Stimulated activated CD4-positive, alpha-beta T cell treated with anti-CD3 and anti-CD28 coated beads, Interleukin-4, amount 100 ng/mL, for 24 hours (primary cell): ENCODE data around the gene RAPGEF1.
"Not testable (repeated sequence)": the region's sequence is repeated elsewhere in the genome, so short reads cannot be mapped to it uniquely, and the experiment has no call there.

Experiments
- DNase-seq: peaks from one replicate; pipeline ENCODE4 v3.0.0-alpha.2; 2020

The RAPGEF1 gene

DNA sequence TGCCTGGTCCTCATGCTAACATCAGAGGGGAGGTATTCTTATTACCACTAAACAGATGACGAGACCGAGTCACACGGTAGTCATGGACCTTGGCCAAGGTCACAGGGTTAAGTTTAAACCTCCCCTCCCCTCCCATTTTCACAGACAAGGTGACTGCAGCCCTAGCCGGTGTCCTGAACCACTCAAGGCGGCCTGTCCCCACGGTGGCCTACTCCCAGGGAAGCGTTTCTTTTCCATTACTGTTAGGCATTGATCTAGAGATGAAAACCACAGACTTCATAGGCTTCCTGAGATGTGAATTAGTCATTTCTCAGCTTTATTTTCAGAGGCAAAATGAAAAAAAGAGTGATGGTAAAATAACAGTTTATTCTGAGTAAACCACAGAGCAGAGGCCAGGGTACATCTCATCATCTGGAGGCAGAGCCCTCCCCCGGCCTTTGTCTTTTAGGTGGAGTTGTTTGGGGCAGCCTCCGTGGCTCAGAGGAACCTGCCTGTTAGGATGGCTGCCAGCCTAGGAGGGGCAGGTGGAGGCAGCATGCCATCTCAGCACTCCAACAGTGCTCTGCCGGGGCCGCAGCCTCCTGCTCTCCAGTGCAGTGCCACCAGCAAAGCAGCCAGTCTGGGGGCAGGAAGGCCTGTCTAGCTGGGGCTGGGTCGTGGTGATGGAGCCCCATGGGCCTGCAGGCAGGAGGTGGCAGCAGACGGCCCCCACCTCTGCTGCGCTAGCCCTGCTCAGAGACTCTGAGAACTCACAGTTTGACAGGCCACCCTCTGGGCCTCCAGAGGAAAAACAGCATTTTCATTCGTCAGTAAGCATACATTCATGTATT, 71.2 kb downstream of the RAPGEF1 start:
- peak; percentile 79 for DNase-seq

DNA sequence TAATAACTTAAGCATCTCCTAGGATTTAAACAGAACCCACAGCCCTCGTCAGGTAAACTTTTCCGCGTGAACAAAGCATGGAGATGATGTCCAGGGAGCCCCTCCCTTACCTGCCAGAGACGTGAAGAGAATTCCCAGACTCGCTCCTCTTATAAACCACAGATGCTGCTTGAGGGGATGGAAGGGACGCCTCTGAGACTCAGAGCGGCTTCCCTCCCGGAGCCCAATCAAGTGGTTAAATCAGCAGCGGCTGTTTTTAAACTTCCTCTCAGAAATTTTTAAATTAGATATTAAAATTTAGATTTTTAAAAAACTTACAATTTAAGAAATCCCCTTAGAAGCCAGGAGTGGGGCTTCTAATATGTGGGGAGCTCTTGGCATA, 71.8 kb downstream of the RAPGEF1 start:
- DNase-seq, result no peak

DNA sequence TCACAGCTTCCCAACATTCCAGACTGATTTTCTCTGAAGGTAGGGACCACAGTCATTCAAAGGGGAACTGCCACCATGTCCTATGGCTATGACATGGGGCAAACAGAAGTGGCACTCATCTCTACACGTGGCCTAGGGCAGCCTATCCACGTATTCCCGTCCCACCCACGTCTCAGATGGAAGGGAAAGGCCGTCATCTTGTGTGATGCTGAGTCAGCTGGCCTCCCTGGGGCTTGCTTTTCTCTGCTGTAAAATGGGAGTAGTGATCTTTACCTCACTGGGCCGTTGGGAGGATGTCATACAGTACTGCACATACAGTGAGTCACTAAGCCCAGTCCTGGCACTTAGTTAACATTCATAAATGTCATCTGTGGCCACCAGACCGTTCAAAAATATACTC, 72.3 kb downstream of the RAPGEF1 start:
- peak; percentile 81 for DNase-seq

DNA sequence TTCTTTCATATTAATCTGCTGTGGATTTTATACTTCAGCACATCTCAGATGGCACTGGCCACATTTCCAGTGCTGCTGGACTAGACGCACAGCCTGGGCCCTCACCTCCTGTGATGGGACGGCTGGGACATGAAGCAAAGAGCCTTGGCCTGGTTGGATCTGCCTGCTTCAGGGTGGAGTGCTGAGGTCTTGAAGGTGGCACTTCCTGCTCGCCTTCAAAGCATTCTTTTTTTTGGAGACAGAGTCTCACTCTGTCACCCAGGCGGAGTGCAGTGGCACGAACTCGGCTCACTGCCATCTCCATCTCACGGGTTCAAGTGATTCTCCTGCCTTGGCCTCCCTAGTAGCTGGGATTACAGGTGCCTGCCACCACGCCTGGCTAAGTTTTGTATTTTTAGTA, 73.1 kb downstream of the RAPGEF1 start:
- DNase-seq, result no peak

DNA sequence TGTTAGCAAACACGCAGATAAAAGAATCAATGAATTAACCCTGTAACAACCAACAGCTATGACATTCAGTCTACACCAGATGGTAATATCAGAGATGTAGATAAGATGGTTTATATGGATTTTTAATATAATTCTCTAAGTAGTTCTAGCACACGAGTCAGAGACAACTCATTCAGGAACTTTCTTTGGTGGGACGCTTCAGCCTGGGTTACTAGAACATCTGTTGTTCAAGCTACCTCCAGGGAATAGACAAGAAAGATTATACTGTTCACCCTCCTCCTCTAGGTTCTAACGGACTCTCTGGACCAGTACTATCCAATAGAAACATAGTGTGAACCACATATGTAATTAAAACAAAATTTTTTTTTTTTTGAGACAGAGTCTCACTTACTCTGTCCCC, 73.8 kb downstream of the RAPGEF1 start:
- DNase-seq, result no peak

DNA sequence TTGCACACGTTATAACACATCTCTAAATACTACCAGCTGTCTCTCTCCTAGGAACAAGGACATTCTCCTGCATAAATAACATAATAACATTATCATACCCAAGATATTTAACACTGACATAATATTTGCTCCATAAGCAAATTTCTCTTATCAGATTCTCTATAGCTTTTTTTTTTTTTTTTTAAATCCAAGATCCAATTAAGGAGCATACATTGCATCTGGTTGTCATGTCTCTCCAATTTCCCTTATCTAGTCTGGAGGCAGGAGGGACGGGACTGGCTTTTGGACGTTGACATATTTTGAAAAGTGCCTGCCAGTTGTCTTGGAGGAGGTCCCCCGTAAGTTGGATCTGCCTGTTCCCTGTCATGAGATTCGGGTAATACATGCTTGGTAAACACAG, 76.6 kb downstream of the RAPGEF1 start:
- DNase-seq, result no peak

DNA sequence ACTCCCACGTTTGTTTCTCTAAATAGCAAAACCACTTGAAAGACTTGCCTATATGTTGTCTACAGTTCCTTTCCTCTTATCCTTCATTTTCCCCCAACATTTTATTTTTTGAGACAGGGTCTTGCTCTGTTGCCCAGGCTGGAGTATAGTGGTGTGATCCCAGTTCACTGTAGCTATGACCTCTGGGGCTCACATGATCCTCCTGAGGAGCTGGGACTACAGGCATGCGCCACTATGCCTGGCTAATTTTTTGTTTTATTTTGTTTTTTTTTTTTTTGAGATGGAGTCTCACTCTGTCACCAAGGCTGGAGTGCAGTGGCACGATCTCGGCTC, 77.6 kb downstream of the RAPGEF1 start:
- DNase-seq, result not testable (repeated sequence)

DNA sequence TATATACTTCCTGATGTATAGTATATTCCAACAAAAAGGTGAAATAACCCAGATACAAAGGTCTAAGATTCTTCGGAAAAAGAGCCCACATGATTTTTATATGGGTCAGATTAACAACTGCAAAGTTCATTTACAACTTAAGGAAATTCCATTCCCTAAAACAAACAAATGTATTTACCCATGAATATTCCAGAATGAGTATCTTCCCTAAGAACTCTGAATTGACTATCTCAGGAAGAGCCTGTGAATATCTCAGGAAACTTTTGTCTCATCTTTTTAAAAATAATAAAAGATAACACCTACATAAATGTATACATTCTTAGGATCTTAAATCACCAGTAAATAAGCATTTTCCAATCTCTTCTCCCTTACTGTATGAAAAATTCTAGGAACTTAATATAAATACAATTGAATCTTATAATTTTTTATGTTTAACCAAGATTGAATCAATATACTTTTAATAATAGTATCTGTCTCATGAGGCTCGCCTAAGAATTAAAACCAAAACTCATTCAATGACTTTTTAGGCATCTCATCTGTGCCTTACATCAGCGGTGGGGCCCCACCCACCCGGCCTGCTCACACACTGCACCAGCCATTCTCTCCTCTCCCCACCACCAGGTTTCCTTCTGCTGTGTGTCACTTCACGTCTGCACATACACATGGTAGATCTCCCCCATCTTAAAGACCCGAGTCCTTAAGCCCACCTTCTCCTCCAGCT, 78.1 kb downstream of the RAPGEF1 start:
- DNase-seq, result peak; percentile 76

DNA sequence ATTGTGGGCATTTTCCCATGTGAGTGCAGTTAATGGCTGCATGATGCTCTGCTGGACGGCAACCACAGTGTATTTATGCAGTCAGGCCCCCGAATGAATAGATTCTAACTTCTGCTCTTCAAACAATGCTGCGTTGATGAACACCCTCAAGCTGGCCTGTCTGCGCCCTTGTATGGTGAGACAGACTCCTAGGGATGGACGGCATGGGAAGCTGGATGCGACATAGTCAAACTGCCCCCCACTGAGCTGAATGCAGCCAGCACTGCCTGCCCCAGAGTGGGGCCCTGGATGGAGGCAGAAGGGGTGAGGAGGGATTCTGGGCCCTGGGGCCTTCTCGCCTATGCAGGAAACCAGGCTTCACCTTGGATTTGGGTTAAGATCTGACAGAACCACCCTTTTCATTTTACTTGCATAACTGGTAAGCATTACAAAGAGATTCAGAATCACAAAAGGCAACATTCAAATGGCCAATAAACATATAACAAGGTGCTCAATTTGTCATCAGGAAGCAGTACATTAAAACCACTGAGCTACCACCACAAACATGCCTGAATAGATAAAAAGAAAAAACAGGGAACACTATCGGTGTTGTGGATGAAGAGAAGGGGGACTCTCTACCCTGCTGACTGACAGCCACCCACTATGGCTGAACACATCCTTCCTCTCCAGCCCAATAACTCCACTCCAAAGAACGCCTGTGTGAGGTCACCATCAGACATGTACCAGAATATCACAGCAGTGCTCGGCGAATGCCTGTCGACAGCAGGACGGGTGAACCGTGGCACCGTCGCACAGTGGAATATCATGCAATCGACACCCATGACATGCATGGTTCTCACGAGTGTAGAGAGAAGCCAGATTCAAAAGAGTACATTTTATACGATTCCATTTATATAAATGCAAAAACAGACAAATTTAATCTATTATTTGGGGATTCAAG, 79.1 kb downstream of the RAPGEF1 start:
- DNase-seq, result no peak

DNA sequence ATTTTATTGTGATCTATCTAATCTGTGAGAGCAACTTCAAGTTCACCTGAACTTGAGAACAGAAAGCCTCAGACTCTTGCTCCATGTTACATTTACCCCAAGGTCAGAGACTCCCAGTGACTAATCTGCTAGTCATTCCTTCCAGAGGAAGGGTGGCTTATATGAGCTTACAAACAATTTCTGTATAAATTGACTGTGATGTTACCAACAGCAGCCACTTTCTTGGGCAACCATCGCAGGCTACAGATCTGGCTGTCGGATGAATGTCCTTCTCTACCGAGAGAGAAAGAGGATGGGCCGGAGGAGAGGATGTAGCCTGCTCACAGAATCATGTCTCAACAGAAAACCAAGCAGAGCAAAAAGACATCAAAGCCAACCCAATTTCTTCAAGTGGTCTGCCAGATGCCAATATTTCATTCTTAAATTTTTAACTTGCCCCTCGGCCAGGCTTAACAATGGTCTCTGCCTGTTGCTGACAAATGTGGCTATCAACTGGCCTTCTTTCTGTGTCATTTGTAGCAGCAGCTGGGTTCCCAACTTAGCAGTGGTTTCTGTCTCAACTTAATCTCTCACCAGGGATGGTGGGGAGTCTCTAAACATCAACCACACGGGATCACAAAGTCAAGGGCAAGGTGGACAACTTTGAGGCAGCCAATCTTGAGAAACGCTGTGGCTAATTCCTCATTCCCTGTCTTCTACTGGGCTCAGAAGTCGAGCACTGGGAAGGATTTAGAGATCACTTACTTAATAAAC, 81.3 kb downstream of the RAPGEF1 start:
- peak; percentile 55 for DNase-seq

DNA sequence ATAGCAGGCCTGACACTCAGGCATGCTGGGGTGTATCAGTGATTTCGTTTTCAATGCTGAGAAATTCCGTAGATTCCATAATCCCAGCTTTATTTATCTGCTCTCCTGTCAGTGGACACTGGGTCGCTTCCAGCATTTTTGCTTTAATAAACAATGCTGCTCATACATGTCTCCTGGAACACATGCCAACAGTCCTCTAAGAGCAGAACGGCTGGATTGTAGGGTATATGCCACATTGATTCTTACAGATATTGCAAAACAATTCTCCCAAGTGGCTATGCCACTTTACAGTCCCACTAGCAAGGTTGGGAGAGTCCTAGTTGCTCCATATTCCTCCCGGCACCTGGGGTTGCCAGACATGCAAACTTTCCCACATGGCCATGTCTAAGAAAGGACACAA, 81.9 kb downstream of the RAPGEF1 start:
- DNase-seq, result no peak

DNA sequence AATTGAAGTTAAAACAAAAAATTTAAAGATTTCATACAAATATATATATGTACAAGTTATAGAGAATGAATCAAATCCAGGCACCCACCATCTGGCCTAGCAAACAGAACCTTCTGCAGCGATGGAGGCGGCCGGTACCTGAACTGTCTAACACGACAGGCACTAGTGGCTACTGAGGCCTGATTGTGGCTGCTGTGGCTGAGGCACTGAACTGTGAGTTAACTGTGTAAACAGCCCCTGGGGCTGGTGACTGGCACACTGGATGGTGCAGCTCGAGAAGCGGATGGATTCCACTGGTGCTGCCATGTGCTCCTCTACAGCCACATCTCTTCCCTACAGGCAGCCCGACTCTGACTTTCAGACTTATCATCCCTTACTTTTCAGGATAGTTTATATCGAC, 82.4 kb downstream of the RAPGEF1 start:
- no peak for DNase-seq

DNA sequence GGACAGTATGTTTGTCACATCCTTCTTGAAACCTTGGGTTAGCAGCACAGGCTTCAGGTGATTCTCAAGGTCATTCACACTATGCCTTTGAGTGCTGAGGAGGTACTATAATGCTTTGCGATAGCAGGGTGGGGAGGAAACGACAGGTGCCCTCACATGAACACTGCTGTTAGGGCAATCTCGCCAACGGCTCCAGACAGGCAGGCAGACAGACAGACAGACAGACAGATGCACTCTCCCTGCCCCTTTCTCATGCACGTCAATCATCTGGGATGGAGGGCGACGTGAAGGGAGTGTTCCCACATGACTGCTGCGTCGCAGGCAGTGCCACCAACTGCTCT, 82.9 kb downstream of the RAPGEF1 start:
- no peak for DNase-seq

DNA sequence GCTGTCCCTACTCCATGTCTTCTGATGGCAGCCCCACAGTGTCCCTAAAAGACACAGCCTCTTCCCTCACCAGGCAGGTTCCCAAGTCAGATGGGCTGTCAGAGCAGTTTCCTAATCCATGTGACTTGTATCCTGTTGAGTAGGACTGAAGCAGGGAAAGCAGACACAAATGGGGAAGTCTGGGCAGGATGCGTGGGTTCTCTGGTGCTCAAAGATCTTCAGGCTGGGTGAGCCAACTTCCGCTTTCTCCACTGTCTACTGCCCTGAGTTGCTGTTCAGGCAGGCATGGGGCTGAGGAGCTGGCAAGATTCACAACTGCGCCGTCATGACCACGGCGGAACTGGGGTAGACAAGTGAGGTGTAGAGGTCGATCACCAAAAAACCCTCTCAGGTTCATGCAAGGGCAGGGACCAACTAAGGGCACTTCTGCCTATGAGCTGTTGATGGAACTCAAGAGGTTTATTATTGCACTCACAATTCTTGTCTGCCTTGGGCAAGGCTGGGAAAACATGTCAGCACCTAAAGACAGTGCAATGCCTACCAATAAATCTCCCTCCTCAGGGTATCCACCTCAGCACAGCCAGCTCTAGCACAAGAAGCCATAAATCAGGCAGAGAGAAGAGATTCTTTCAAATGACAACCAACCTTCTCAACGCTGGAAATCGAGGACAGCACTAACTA, 83.4 kb downstream of the RAPGEF1 start:
- peak; percentile 66 for DNase-seq

DNA sequence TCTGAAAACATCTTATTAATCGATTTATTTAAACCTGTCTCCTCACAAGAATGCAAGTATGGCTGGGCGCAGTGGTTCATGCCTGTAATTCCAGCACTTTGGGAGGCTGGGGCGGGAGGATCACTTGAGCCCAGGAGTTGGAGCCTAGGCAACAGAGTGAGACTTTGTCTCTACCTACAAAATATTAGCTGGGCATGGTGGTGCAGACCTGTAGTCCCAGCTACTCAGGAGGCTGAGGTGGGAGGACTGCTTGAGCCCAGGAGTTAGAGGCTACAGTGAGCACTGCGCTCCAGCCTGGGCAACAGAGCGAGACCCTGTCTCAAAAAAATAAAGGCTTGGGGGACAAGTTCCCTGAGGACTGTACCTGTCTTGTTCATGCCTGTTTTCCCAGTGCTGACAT, 85.5 kb downstream of the RAPGEF1 start:
- not testable (repeated sequence) for DNase-seq

DNA sequence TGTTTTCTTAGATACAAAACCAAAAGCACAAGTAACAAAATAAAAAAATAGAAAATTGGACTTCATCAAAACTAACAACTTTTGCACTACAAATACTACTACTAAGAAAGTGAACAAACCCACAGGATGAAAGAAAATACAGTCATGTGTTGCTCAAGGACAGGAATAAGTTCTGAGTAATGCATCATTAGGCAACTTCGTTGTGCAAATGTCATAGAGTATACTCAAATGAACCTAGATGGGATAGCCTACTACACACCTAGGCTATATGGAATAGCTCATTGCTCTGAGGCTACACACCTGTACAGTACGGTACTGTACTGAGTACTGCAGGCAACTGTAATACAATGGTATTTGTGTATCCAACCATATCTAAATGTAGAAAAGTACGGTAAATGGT, 88.3 kb downstream of the RAPGEF1 start:
- no peak for DNase-seq

DNA sequence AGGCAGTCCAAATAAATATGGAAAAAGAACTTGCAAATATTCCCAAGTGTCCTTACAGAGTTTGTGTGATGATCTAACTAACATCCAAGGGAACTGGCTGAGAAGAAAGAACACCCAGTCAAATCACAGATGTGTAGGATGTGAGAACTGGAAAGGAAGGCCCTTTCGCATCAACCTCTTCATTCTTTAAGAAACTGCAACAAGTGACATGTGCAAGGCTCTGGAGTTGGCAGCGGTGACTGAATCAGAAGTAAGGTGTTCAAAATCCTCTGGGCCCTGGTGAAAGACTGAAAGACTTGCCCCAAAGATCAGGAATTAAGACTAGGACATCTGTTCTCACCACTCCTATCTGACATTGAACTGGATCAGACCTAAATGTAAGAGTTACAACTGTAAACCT, 88.7 kb downstream of the RAPGEF1 start:
- DNase-seq, result peak; percentile 41

DNA sequence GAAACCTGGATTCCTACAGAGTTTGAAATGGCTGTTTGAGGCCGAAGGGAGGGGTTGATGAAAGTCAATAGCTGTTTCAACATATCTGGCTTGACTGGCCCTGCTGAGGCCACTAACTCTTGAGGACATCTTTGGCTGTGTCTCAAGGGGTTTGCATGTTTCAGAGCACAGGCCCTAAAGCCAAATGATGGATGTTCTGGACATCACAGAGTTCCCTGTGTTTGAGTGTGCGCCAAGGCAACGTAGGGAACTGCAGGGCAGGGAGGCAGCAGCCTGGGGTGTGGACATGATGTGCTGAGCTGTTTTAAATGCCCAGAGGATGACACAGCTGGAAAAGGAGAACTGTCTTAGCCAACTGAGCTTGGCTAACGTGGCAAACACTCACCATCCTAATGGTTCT, 89.6 kb downstream of the RAPGEF1 start:
- no peak for DNase-seq

DNA sequence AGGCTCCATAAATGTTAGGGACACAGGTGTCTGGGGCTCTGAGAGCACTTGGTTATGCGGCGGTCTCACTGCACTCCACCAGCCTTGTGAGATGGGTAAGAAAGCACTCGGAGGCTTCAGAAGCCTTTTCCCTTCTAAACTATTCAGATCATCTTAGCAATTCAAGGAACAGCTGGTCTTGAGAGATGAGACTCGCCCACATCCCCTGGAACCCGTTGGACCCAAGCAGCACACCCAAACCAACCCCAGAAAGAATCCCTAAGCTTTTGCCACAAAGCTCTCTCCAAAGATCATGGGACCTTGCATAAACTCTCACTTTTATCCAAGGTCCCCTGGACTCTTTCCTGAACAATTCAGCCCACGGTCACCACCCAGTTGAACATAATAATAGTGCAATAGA, 90.2 kb downstream of the RAPGEF1 start:
- DNase-seq, result no peak

DNA sequence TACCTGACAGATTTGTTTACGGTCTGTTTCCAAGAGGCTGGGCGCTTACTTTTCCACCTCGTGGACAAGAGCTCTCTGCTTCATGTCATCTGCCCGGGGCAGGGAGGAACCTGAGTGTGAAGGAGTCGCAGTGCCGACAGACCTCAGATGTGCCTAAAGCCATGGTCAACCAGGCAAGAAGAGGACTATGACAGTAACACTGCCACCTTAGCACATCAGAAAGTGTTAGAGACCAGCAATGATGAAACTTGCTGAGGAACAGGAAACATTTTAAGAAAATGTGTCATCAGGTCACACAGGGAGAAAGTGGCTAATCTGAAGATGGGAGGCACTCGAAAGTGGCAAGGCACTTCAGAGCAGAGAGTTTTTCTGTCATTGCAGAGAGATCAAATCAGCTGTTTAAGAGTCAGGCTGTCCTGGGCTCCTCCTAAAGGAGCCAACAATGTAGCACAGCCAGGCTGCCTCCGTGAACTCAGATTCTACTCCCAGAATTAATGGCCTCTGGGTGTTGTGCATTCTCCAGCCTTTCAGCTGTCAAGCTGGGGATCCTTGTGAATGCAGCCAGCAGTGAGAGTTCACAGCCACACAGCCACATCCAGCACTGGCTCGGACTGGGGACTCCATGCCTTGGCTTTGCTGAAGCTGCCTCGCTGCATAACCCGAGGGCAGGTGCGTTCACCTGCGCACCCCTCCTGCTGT, 94.6 kb downstream of the RAPGEF1 start:
- peak; percentile 27 for DNase-seq

DNA sequence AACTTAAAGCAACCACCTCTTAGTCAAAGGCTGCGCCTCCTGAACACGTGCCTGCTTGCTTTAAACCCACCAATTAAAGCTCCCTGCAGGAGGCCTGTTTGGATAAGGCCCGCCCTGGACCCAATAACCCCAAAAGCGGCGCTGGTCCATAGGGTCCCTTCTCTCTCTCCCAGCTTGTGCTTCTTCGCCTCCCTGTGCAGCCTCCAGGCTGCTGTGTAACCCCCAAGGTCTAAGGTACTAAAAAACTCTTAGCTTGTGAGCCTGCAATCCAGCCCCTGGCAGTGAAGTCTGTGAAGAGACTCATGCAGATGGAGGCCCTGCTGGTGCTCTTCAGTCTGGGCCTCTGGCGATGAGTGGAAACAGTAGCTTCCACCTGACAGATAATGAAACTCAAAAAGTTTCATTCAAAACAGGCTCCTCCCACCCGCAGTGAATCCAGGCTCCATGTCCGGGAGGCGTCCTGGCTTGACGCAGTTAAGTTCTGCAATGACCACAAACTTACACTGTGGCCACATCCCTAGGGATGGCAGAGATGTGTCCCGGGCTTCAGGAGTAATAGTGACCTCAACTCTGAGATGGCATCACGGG, 97.3 kb downstream of the RAPGEF1 start:
- DNase-seq, result peak; percentile 70
